GM21529 (cell line): ENCODE measurements around the gene DNAJB2.

Source experiments
- ATAC-seq: cut with Tn5 transposase; IDR thresholded peaks from one replicate; pipeline ENCODE4 v1.9.1; 2021; ENCODE audit not compliant: unreplicated experiment

DNAJB2 gene

DNA sequence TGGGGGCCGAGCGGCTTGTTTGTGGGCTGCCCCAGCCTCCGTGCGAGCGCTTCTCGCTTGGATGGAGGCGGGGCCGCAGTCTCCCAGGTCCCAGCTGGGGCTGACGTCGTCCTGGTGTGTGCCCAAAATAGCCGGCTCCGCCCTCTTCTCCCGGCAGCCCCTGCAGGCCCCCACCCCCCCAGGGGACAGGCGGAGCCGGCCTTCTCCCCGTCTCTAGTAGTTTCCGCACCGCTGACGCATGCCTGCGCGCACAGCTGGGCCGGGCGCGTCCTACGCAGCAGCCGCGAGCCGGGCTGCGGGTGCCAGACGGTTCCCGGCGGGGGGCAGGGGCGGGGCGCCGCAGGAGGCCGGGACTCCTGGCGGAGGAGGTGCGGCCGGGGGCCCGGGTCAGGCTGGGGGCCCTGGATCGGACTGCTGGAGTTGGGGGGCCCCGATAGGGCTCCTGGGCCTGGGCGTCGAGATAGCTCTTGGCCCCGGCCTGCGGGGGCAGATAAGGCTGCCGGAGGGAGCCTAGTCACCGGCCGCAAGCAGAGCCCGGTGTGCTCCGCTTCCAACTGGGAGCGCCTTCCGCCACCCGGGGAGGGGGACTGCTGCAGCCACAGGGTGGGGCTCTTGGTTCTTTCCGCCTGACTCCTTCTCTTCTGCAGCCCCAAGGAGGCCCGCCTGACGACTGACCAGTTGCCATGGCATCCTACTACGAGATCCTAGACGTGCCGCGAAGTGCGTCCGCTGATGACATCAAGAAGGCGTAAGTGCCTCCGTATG is at the start of gene DNAJB2:
Gene DNAJB2 (plus strand): TSS at position 216 of the 765 bp plus-strand sequence. CDS start 468 bp downstream, at position 684.
- ATAC-seq = peak; percentile 82

DNA sequence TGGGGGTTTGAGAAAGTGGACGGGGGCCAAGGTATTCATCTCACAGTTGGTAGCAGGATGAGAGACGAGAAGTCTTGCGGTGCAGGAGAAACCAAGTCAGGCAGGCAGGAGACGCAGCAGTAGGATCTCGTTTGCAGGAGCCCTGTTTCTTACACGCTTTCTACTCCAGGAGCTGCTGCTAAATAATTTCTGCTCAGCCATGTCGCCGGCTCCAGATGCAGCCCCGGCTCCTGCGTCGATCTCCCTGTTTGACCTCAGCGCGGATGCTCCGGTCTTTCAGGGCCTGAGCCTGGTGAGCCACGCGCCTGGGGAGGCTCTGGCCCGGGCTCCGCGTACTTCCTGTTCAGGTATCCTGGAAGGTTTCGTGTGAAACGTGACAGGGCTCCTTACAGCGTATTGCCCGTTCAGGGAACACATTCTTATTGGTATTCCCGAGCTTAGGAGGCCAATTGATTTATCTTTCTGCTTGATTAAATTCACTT is 49.1 kb upstream of the DNAJB2 start:
- ATAC-seq = peak; percentile 25

DNA sequence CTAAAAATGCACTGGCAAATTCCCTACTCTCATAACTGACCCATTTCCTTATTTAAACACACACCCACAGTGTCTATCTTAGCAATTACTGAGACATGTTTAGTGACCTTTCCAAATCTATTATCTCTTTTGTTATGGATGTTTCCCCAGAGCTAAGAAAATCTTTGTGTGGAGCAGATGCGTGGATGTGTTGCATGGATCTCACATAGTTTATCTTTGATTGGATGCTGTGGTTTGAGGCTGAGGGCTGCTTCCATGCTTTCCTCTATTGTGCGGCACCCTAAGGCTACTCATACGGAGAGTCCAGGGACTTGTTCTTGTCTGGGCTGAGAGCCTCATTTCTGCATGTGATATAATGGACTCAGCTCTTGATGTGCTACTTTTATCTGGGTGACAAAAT is 44.8 kb upstream of the DNAJB2 start:
- ATAC-seq = no peak

DNA sequence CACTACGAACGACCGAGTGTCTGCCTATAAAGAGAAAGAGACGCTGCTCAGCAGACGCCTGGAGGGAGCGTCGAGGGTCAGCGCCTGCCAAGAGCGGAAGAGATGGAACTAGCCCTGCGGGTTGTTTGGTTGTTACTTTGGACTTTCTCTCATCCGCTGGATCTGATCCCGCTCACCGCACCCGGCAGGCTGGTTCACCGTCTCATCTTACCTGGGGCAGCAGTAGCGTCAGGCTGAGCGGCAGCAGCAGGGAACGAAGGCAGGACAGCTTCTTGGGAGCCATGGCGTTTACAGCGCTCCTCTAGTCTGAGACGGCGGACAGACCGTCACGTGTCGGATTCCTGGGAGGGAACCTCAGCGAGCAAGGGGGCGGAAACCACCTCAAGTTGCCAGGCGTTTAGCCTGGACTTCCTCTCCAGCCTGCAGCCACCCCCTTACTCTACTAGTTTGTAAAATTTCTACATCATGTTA is 35.8 kb upstream of the DNAJB2 start:
- ATAC-seq = no peak

DNA sequence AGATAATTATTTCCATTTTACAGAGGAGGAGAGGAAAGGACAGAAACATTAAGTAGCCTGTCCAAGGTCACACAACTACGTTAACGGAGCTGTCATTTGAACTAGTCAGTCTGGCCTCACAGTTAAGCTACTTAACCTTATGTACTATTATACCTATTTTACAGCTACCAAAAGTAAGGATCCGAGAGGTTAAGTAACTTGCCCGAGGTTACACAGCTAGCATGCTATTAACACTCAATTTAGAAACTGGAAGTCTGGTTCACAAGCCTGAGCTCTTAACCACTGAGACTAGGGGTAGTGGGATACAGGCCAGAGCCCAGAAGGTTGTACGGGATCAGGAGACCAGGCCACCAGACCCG is 34.4 kb upstream of the DNAJB2 start:
- no peak for ATAC-seq

DNA sequence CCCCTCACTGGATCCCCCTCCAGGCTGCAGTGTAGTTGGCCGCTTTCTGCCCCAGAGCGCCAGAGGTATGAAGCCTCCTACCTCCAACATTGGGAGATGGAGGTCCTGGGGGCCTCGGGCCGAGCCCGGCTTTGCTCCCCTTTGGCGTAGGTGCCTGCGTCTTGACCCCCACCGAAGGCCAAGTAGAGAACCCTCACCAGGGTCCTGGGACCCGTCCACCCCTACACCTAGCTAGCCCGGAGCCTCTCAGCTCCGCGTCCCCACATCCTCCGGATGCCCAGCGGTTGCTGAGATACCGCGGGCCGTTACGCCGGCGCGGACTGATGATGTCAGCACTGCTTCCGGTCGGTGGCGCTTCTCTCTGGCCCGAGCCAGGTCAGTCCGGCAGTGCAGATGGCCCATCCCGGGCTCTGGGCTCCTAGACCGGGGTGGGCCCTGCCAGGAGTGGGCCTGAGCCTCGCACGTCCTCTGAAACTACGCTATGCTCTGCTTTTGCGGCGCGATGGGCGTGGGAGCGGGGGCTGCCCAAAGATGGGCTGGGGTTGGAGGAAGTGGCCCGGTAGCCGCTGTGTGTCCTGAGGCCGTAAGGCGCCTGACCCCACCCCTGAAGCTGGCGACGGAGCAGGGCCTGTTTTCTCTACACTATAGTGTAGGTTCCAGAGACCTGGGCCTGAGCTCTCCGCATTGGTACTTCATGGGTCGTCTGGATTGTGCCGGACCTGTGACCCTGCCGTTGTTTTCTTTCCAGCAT is 33.8 kb upstream of the DNAJB2 start, which contains the start of the genes GLB1L and STK16:
Gene GLB1L (minus strand): TSS at position 297 of the 751 bp plus-strand sequence. CDS start 1,871 bp downstream, outside the sequence.
Gene STK16 (plus strand): TSS at position 332 of the 751 bp plus-strand sequence. CDS start 521 bp downstream, outside the sequence.
- peak; percentile 64 for ATAC-seq

DNA sequence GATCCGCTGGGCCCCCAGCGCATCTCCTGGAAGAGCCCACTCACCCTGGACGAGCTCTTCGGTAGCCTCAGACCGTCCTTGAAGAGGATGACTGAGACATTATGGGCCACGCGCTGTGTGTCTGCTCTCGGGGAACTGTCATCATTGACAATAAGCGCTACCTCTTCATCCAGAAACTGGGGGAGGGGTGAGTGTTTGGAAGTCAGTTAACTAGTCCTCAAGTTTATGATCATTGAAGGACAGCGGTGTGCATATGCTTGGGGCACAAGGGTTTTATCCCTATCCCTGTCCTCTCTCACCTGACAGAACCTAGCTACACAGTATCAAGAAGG is 33.3 kb upstream of the DNAJB2 start:
- no peak for ATAC-seq

DNA sequence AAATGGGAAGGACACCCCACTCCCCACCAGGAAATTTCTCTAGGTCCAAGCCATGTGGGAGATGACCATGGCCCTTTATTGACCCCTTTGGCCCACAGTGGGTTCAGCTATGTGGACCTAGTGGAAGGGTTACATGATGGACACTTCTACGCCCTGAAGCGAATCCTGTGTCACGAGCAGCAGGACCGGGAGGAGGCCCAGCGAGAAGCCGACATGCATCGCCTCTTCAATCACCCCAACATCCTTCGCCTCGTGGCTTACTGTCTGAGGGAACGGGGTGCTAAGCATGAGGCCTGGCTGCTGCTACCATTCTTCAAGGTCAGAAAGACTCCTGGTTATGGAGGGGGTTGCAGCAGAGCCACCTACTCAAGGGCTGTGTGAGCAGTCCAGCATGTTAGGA is 32.6 kb upstream of the DNAJB2 start:
- ATAC-seq = no peak

DNA sequence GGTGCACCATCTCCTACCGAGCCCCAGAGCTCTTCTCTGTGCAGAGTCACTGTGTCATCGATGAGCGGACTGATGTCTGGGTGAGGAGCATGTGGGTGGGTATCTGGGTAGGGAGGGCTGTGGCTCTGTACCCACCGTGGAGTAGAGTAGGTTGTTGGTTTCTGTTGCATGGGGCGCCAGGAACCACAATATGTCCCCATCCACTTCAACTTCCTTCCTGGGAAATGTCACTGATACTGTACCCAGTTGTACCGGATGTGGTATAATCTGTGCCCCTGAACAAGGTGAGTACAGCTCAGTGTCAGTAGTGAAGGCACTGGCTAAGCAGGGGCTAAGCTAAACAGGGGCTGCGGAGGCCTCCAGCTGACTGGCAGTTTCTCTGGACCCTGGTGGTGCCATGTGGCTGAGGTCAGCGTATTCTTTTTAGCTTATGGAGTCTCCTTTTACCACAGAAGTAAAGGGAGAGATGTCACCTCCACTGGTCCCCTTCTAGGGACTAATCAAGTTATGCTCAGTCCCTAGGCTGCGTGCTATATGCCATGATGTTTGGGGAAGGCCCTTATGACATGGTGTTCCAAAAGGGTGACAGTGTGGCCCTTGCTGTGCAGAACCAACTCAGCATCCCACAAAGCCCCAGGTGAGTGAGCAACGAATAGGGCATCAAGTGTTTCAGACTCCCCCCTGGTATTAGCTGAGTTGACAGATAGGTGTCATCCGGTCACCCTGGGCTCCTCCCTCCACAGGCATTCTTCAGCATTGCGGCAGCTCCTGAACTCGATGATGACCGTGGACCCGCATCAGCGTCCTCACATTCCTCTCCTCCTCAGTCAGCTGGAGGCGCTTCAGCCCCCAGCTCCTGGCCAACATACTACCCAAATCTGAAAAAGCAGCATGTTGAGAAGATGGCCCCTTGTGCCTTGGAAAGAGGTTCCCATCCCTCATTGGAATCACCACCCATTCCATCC is 31.2 kb upstream of the DNAJB2 start:
- no peak for ATAC-seq

DNA sequence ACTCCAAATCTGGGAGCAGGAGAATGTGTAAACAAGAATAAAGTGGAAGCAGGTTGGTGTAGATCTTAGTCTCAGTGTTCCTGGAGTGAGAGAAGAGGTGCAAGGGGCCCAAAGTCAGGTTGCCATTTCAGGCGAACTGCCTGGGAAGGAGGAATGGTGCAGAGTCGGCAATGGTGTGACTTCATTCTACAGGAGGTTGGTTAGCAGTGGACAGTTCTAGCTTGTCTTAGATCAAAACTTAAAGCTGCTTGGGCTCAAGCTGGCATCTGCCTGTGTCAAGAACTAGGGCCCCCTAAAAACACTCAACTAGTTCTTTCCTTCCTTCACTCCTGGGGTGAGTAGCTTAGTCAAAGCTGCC is 30.3 kb upstream of the DNAJB2 start:
- no peak for ATAC-seq

DNA sequence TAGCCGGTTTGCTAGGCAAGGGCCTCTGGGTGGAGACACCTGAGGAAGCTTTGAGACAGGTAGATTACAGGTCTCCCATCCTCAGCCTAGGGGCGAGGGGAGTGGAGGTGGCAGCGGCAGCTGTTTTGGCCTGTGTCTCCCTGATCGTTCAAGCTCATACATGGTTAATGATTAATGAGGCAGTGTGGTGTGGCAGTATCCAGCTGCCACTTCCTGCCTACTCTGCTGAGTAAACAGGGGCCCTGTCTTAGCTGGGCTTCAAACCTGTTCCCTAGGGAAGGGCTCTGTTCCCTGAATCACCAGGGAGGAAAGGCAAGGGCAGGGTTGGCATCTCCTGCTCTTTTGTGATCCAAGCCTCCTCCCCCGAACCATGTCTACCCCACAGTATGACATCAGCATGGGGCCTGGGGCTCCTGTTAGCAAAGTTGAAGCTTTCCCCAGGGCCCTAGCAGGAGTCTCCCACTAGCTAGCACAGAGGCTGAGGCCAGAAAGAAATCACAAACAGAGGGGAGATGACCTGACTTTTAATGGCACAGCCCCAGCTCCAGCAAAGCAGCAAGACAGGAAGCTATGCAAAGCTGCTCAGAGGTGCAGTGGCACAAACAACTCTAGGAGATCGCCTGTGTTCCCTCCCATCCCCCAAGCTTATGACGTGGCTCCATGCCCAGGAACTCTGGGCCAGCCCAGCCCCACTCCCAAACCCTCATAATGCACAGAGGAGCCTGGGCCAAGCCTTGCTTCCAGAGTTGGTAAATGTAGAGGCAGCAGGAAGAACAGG is 29.8 kb upstream of the DNAJB2 start:
- ATAC-seq = peak; percentile 30

DNA sequence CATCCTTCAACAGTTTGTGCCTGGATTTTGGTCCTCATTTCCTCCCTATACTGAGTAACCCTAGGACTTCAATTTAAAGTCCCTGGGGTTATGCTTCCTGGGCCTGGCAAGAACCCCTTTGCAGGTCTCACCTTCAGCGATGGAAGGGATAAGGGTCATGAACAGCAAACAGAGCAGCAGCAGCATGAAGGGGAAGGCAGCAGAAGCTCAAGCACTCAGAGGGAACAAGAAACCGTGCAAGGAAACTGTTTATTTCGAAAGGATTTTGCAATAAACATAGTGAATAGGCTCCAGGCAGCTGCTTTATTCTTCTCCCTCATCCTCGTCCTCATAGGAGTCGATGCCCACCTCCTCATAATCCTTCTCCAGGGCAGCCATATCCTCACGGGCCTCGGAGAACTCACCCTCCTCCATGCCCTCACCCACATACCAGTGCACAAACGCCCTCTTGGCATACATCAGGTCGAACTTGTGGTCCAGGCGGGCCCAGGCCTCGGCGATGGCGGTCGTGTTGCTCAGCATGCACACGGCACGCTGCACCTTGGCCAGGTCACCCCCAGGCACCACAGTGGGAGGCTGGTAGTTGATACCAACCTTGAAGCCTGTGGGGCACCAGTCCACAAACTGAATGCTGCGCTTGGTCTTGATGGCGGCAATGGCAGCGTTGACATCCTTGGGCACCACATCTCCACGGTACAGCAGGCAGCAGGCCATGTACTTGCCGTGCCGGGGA is 29.0 kb upstream of the DNAJB2 start:
- ATAC-seq = no peak

DNA sequence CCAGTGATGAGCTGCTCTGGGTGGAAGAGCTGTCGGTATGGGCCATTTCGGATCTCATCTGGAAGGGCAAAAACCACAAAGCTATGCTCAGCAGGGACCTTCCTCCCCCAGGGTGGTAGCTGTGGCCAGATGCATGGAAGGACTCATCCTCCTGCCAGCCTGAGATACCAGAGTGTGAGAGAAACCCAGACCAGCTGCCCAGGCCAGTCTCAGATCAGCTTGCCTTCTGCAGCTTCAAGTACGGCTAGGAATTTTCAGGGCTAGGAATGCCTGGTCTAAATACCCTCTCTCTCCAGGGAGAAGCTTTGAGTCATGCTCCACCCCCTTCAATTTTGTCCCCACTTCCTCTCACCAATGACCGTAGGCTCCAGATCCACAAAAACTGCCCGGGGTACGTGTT is 27.5 kb upstream of the DNAJB2 start:
- no peak for ATAC-seq

DNA sequence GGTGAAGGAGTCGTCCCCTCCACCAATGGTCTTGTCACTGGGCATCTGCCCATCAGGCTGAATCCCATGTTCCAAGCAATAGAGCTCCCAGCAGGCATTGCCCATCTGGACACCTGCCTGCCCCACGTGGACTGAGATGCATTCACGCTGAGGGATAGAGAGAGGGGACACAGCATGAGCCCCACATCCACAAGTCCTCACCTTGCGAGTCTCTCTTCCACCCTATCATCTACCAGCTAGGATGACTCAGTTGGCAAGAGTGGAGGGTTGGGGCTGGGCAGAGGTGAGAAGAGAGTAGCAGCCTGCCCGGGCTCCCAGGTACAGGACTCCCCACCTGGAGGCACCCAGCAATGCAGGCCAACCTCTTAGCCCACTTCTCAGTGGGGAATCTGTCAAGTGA is 27.1 kb upstream of the DNAJB2 start:
- no peak for ATAC-seq

DNA sequence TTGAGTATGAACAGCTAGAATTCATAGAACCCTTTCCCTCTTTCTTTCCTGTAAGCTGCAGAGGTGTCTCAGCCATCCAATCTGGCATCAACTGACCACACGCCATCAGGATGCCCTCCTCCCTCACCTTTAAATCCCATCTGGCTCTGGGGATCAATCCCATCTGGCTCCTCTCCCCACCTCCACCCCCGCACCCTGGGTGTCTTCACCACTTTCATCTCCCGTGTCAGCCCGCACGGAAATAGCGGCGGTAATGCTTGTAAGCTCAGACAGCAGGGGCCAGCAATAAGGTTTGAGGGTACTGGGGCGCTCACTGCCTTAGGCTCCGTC is 26.6 kb upstream of the DNAJB2 start:
- no peak for ATAC-seq

DNA sequence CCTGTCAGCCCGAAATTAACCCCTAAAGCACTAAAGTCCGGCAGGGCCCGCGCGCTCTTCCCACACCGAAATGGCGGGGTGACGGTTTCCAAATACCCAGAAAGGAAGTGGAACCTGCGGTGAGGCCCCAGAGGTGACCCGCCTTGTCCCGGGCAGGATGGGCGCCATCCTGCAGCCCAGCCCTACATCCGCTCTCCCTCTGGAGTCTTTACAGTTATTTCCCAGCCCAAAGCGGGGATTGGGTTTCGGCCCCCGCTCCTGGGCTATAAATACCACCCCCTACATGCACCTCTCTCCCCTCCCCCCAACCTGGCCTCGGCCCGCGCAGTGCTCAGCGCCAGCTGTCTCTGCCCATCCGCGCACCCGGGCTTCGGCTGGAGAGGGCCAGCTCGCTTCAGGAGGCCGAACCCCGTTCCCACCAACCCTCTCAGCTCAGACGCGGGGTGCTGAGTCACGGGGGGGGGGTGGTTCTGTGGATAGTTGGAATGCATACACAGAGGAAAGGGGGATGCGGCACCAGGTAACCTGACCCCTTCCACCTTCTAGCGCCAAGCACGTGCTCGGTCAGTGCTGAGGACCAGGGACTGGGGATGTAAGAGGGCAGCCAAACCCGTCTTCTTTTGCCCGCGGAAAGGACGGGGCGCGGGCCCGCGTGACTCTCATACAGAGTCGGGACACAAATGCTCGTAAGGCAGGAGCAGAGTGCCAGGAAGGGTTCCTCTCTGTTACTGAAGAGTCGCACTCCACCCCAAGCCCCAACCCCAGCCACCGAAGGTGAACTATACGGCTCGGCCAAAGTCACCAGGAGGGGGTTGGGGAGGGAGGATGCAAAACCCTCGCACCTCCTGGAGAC is 26.0 kb upstream of the DNAJB2 start, which contains the start of gene TUBA4B:
Gene TUBA4B (plus strand): TSS at position 344 of the 853 bp plus-strand sequence. CDS start 165 bp downstream, at position 509.
- ATAC-seq = peak; percentile 22

DNA sequence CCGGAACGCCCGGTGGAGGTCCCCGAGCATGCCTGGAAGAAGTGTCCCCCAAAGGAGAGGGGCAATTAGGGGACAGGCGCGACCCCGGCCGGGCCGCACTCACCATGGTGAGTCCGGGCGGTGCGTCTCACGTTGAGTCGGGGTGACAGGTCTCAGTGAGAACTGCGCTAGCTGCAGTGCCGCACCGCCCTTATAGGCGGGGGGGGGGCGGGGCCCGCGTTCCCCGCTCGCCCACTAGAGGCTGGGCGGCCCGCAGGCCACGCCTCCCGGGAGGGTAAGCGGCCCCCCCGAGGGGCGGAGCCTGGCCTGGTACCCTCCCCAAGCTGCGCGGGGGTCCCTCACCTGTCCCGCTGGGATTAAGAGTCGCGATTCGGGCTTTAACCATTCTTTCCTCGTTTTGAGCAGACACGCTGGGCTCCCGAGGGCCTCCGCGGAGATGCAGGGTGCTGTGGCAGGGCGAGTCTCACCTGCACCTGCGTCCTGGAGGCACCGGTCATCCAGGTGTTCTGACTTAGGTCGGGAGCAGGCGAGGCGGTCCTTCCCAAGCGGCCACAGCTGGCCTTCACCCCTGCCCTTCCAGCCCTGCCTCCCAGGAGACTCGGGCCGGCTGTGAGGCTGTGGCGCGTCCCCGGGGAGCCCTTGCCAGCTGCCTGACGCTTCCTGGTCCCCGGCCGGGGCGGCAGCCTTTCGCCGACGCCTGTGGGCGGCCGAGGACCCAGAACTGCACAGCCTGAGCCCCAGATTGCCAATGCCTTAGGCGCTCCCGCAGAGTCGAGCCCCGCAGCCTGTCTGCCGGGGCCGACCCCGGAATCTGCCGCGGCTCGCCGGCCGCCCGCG is 25.2 kb upstream of the DNAJB2 start, which contains the start of gene TUBA4A:
Gene TUBA4A (minus strand): TSS at position 166 of the 837 bp plus-strand sequence. CDS start 60 bp downstream, at position 106.
- peak; percentile 53 for ATAC-seq
